Chondrocyte (in vitro differentiated cells): ENCODE results near the gene PI4K2B. TPM values are rescaled to one million over a fixed set of nuclear protein-coding genes. Genes with fewer than 3 reads are reported as not detected.

Source experiments
- DNase-seq: peaks from one replicate; pipeline ENCODE4 v3.0.0; 2021; ENCODE audit warnings: mixed read lengths, low spot score
- H3K27ac Mint-ChIP-seq: one replicate; pipeline ENCODE4 v1.8.0; 2021; ENCODE audit warnings: mild to moderate bottlenecking, moderate library complexity, mixed read lengths; ENCODE audit not compliant: unreplicated experiment
- H3K27me3 Mint-ChIP-seq: 2 replicates; pipeline ENCODE4 v1.8.0; 2021; ENCODE audit warnings: low read depth, mixed read lengths
- H3K36me3 Mint-ChIP-seq: 2 replicates; pipeline ENCODE4 v1.8.0; 2021; ENCODE audit warnings: low read depth, mixed read lengths
- H3K4me1 Mint-ChIP-seq: 2 replicates; pipeline ENCODE4 v1.8.0; 2021; ENCODE audit warnings: low read depth, mild to moderate bottlenecking, mixed read lengths
- H3K4me3 Mint-ChIP-seq: one replicate; pipeline ENCODE4 v1.8.0; 2021; ENCODE audit warnings: mild to moderate bottlenecking, moderate library complexity, mixed read lengths; ENCODE audit not compliant: unreplicated experiment
- H3K9me3 Mint-ChIP-seq: 2 replicates; pipeline ENCODE4 v1.8.0; 2021; ENCODE audit warnings: low read depth, mixed read lengths
- CTCF ChIP-seq: fragments of 200-600 bp; sonication (generic); IDR thresholded peaks from 2 replicates; pipeline ENCODE4 v1.5.0; 2021; ENCODE audit warnings: antibody characterized with exemption, mild to moderate bottlenecking, moderate library complexity
- long read RNA-seq: library from polyadenylated mRNA; stranded (forward); transcript quantifications from one replicate; pipeline ENCODE4 v2.0.0, GENCODE V29; 2021
- total RNA-seq: library from RNA; stranded (reverse); gene quantifications from 3 replicates; pipeline ENCODE4 v1.2.1, GENCODE V29; 2021

PI4K2B gene
- total RNA-seq: 13.8 to 18.9 TPM (median 15.5 TPM) in 3 replicates
- long read RNA-seq, transcript PI4K2B-201 (10 exons, 3,540 nt): major isoform, 40 of 71 reads
- long read RNA-seq, partial matches to known transcripts: 2 of 71 reads
- long read RNA-seq, other reads (novel, unspliced or antisense): 29 of 71 reads

- no peaks in the 10 kb centered on the region for H3K27me3 Mint-ChIP-seq
- no peak for TF ChIP-seq CTCF
- peaks cover 10% of the 10 kb centered on the region for H3K36me3 Mint-ChIP-seq
- peak within 1 kb of the TSS; percentile 92 for H3K27ac Mint-ChIP-seq
- H3K4me3 Mint-ChIP-seq: peak within 1 kb of the TSS; percentile 80
- H3K9me3 Mint-ChIP-seq: peaks cover 30% of the 10 kb centered on the region
- peak; percentile 94 for DNase-seq
- peaks cover 16% of the 10 kb centered on the region for H3K4me1 Mint-ChIP-seq
Observed at GRCh38 chr4:25233737-25234389, at the start of gene PI4K2B. Gene PI4K2B, plus strand, starts transcription at chr4:25234033. Its CDS starts 131 bp downstream, at chr4:25234164.

- Mint-ChIP-seq H3K27ac (no peak overlapping the region), H3K9me3 (no peaks in the 10 kb centered on the region), H3K36me3 (no peaks in the 10 kb centered on the region), H3K27me3 (no peaks in the 10 kb centered on the region), H3K4me3 (no peak overlapping the region), H3K4me1 (peaks cover 8% of the 10 kb centered on the region)
- no peak for DNase-seq
- no peak for TF ChIP-seq CTCF
Observed at GRCh38 chr4:25184056-25184455, 49.8 kb upstream of the PI4K2B start.

- H3K36me3 Mint-ChIP-seq: no peaks in the 10 kb centered on the region
- no peak for TF ChIP-seq CTCF
- no peak overlapping the region for H3K27ac Mint-ChIP-seq
- no peaks in the 10 kb centered on the region for H3K9me3 Mint-ChIP-seq
- H3K4me3 Mint-ChIP-seq: no peak overlapping the region
- DNase-seq: no peak
- H3K4me1 Mint-ChIP-seq: no peaks in the 10 kb centered on the region
- no peaks in the 10 kb centered on the region for H3K27me3 Mint-ChIP-seq
Observed at GRCh38 chr4:25190407-25190806, 43.4 kb upstream of the PI4K2B start.

- Mint-ChIP-seq H3K27ac (no peak overlapping the region), H3K4me1 (no peaks in the 10 kb centered on the region), H3K4me3 (no peak overlapping the region), H3K36me3 (peaks cover 2% of the 10 kb centered on the region), H3K9me3 (no peaks in the 10 kb centered on the region), H3K27me3 (no peaks in the 10 kb centered on the region)
- TF ChIP-seq CTCF: no peak
- no peak for DNase-seq
Observed at GRCh38 chr4:25198713-25199112, 35.1 kb upstream of the PI4K2B start.

GRCh38 chr4:25207997-25208396 is 25.8 kb upstream of the PI4K2B start:
- Mint-ChIP-seq H3K4me1 (no peaks in the 10 kb centered on the region), H3K27me3 (peaks cover 7% of the 10 kb centered on the region), H3K9me3 (peaks cover 9% of the 10 kb centered on the region), H3K4me3 (no peak overlapping the region), H3K27ac (no peak overlapping the region), H3K36me3 (peaks cover under 1% of the 10 kb centered on the region)
- TF ChIP-seq CTCF: no peak
- DNase-seq: no peak
